Measurements from ENCODE around the gene TP53TG5.

The TP53TG5 gene

DNA sequence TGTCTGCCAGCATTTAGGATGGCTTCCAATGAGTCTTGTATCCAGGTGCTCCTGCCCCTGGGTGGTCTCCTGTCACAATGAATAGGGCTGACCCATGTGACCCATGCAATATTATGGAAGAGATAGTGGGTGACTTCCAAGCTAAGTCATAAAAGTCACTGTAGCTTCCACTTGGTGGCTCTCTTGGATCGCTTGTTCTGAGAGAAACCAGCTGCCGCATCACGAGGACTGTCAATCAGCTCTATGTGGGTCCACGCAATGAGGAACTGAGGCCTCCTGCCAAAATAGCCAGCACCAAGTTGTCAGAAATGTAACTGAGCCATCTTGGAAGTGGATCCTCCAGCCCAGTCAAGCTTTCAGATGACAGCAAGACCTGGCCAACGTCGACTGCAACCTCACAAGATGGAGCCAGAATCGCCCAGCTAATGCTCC lies 55.2 kb downstream of the TP53TG5 start:
- no peak for DNase-seq (ENCODE audit: low spot score)

Data from ecto neural progenitor cell (in vitro differentiated cells).